ENCODE results near the gene SF3A2.

Gene SF3A2

DNA sequence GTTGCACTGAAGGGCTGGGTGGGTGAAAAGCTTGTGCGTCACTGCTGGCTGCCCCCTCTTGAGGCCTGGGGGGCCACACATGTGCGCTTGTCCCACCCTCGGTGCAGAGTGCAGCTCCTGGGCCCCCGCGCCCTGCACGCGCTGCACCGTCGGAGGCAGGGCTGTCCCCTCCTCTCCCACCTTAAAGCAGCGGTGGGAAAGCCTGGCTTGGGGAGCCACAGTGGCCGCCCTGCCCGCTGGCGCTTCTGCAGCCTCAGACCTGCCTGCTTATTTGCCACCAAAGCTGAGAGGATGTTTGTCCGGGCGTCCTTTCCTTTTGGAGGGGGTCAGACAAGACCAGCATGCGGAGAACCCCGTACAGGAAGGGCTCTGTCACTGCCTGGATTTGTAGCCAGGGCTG, 27.2 kb upstream of the SF3A2 start:
- TF ChIP-seq, protein P1, sequence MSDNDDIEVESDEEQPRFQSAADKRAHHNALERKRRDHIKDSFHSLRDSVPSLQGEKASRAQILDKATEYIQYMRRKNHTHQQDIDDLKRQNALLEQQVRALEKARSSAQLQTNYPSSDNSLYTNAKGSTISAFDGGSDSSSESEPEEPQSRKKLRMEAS (IDR thresholded peaks at IDR 0.05; ENCODE audit: low read depth, low read length), result no peak
- TF ChIP-seq POLR2A (IDR thresholded peaks at IDR 0.05; ENCODE audit: extremely low read depth, insufficient read length) (no peak), MYC (IDR thresholded peaks at IDR 0.05; ENCODE audit: low read depth, low read length) (no peak)
- TF ChIP-seq, protein P2, sequence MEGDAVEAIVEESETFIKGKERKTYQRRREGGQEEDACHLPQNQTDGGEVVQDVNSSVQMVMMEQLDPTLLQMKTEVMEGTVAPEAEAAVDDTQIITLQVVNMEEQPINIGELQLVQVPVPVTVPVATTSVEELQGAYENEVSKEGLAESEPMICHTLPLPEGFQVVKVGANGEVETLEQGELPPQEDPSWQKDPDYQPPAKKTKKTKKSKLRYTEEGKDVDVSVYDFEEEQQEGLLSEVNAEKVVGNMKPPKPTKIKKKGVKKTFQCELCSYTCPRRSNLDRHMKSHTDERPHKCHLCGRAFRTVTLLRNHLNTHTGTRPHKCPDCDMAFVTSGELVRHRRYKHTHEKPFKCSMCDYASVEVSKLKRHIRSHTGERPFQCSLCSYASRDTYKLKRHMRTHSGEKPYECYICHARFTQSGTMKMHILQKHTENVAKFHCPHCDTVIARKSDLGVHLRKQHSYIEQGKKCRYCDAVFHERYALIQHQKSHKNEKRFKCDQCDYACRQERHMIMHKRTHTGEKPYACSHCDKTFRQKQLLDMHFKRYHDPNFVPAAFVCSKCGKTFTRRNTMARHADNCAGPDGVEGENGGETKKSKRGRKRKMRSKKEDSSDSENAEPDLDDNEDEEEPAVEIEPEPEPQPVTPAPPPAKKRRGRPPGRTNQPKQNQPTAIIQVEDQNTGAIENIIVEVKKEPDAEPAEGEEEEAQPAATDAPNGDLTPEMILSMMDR (IDR thresholded peaks at IDR 0.05; ENCODE audit: low read depth, low read length), result no peak
- H3K4me3 ChIP-seq (ENCODE audit: low read depth, low read length), result no peak overlapping the region
- DNase-seq (ENCODE audit: low read depth), result no peak

DNA sequence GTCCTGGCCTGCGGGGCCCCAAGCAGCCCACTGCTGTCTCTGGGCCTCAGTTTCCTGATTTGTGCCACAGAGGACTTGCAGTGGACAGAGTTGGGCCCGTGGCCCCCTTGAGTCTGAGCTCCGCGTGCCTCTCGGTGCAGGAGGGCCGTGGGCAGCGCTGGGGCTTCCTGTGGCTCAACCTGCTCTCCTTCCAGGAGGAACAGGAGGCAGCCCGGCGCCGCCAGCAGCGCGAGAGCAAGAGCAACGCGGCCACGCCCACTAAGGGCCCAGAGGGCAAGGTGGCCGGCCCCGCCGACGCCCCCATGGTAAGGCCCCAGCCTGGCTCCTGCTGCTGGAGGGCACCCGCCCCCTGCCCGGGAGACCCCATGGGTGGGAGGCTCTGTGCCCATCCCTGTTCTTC, 26.4 kb upstream of the SF3A2 start:
- TF ChIP-seq POLR2A (IDR thresholded peaks at IDR 0.05; ENCODE audit: extremely low read depth, insufficient read length), result no peak
- TF ChIP-seq MYC (IDR thresholded peaks at IDR 0.05; ENCODE audit: low read depth, low read length), result no peak
- TF ChIP-seq, protein P2 (IDR thresholded peaks at IDR 0.05; ENCODE audit: low read depth, low read length), result no peak
- TF ChIP-seq, protein P1 (IDR thresholded peaks at IDR 0.05; ENCODE audit: low read depth, low read length), result no peak
- DNase-seq (ENCODE audit: low read depth), result no peak
- H3K4me3 ChIP-seq (ENCODE audit: low read depth, low read length), result no peak overlapping the region

DNA sequence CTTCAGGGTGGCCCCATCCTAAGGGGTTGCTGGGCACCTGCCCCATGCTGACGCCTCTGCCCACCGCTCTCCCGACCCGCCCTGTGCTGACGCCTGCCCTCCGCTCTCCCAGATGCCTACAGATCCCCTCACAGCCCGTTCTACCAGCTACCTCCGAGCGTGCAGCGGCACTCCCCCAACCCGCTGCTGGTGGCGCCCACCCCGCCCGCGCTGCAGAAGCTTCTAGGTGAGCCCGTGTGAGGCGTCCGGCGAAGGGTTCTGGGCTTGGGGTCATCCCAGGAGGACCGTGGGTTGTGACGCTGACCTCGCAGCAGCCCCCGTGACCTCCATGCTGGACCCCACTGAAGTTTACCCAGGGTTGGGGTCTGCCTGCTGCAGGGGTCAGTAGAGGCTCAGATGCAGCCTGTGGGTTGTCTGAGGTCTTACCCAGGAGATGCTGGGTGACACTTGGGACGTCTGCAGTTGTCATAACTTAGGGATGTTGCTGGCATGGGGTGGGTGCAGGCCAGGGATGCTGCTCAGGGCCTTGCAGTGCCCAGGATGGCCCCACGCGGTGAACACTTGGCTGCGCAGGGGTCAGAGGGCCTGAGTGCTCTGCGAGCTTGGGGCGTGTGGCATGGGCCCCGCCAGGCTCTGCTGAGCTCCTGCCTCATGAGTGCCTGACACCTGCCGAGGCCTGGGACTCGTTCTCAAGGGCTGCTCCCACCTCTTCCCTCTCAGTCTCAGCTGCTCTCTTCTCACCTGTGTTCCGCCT, 25.5 kb upstream of the SF3A2 start:
- H3K4me3 ChIP-seq (ENCODE audit: low read depth, low read length), result no peak overlapping the region
- DNase-seq (ENCODE audit: low read depth), result no peak
- TF ChIP-seq MYC (IDR thresholded peaks at IDR 0.05; ENCODE audit: low read depth, low read length) (no peak), POLR2A (IDR thresholded peaks at IDR 0.05; ENCODE audit: extremely low read depth, insufficient read length) (no peak)
- TF ChIP-seq, protein P1 (IDR thresholded peaks at IDR 0.05; ENCODE audit: low read depth, low read length), result no peak
- TF ChIP-seq, protein P2 (IDR thresholded peaks at IDR 0.05; ENCODE audit: low read depth, low read length), result no peak

DNA sequence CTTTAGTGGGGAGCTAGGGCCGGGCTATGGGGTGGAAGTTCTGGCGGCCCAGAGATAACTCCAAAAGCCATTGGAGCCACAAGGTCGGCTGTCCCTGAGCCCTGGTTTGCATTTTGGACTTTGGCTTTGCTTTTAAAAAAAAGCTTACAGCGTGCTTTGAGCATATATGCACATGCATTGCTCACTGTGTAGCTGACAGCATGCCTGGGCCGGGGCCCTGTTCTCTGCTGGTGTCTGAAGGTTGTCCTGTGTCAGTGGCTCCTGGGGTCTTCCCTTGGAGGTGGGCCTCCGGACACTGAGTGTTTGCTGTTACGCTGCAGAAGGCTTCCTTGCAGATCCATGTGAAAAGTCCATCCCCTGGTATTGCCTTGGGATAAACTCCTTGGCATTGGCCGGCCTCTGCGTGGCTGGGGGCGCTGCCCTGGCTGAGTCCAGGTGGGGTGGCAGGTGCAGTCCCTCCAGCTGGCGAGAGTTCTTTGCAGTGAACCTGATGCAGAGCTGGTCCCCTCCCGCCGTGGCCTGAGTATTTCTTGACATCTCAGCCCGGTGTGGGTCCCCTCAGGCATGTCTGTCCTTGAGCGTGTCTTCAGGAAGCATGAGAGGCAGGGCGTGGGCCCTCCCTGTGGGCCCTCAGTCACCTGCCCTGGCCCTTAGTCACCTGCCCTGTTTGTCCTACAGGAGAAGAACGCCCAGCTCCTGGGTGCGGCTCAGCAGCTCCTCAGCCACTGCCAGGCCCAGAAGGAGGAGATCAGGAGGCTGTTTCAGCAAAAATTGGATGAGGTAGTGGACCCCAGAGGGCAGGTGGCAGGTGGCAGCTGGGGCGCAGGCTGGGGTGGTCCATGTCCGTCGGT, 23.5 kb upstream of the SF3A2 start:
- no peak overlapping the region for H3K4me3 ChIP-seq (ENCODE audit: low read depth, low read length)
- TF ChIP-seq MYC (IDR thresholded peaks at IDR 0.05; ENCODE audit: low read depth, low read length), result no peak
- TF ChIP-seq, protein P1 (IDR thresholded peaks at IDR 0.05; ENCODE audit: low read depth, low read length), result no peak
- no peak for TF ChIP-seq POLR2A (IDR thresholded peaks at IDR 0.05; ENCODE audit: extremely low read depth, insufficient read length)
- TF ChIP-seq, protein P2 (IDR thresholded peaks at IDR 0.05; ENCODE audit: low read depth, low read length), result no peak
- no peak for DNase-seq (ENCODE audit: low read depth)

DNA sequence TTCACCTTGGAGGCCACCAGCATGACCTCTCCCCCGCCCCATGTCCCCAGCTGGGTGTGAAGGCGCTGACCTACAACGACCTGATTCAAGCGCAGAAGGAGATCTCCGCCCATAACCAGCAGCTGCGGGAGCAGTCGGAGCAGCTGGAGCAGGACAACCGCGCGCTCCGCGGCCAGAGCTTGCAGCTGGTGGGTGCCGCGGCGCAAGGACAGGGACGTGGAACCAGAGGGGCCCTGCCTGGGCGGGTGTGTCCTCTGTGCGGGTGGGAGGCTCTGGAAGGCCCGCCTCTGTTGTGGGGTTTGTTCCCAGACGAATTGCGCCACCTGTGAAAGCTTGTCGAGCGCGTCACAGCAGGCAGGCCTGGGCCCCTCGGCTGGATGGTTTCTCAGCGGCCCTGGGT, 22.8 kb upstream of the SF3A2 start:
- no peak overlapping the region for H3K4me3 ChIP-seq (ENCODE audit: low read depth, low read length)
- TF ChIP-seq MYC (IDR thresholded peaks at IDR 0.05; ENCODE audit: low read depth, low read length), result no peak
- TF ChIP-seq, protein P1 (IDR thresholded peaks at IDR 0.05; ENCODE audit: low read depth, low read length), result no peak
- TF ChIP-seq POLR2A (IDR thresholded peaks at IDR 0.05; ENCODE audit: extremely low read depth, insufficient read length), result no peak
- TF ChIP-seq, protein P2 (IDR thresholded peaks at IDR 0.05; ENCODE audit: low read depth, low read length), result no peak
- DNase-seq (ENCODE audit: low read depth), result peak; percentile 28
